Measurements from ENCODE around the gene NDUFC2. TPM values are rescaled to one million over a fixed set of nuclear protein-coding genes. Genes with fewer than 3 reads are reported as not detected.
"Not testable (repeated sequence)": the region's sequence is repeated elsewhere in the genome, so short reads cannot be mapped to it uniquely, and the experiment has no call there.

The NDUFC2 gene
- total RNA-seq, 2 experiments from 2014 or later, result 214 to 236 TPM

DNA sequence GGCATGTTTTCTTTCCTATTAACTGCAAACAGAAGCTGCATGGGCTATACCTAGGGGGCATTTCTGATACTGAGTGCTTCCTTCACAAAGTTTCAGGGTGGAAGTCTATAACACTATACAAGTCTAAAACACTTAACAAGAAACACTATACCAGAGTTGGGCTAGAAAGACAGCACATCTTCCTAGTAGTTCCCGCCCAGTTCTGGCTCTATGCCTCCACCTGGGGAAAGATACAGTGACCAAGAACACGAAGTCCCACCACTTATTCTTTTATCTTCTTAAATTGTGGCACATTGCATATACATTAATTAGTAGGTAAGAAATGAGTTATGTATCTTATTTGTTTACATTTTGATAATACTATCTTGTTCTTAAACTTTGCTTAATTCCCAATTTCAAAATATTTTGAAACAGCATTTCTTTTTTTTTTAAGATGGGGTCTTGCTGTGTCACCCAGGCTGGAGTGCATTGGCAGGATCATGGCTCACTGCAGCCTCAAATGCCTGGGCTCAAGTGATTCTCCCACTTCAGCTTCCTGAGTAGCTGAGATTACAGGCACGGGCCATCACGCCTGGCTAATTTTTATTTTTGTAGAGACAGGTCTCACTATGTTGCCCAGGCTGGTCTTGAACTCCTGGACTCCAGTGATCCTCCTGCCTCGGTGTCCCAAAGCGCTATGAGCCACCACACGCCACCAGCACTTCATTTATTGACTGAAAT, 18.2 kb upstream of the NDUFC2 start:
- DNase-seq, result no peak
- no peaks in the 10 kb centered on the region for H3K9me3 Mint-ChIP-seq (ENCODE audit: low read depth)
- intact Hi-C loops (cut with DNase I, micrococcal nuclease), result no loop called here
- H3K36me3 Mint-ChIP-seq (ENCODE audit: low read depth), result peaks cover 39% of the 10 kb centered on the region
- no peak for ATAC-seq
- H3K4me1 Mint-ChIP-seq, result peaks cover 10% of the 10 kb centered on the region
- POLR2A ChIA-PET, result no interaction called here
- CTCF ChIA-PET, result no interaction called here
- no peak overlapping the region for H3K27ac Mint-ChIP-seq
- no peak overlapping the region for H3K4me3 Mint-ChIP-seq
- no peaks in the 10 kb centered on the region for H3K27me3 Mint-ChIP-seq

- H3K27ac Mint-ChIP-seq, result peak overlapping the region; percentile 87
- H3K36me3 Mint-ChIP-seq (ENCODE audit: low read depth), result peaks cover 19% of the 10 kb centered on the region
- peak; percentile 32 for DNase-seq
- H3K27me3 Mint-ChIP-seq, result no peaks in the 10 kb centered on the region
- H3K9me3 Mint-ChIP-seq (ENCODE audit: low read depth), result no peaks in the 10 kb centered on the region
- CTCF ChIA-PET, result interaction anchor here (1.4 kb wide), 1 partner anchor 46 kb away, joined by 3 read pairs; the partner anchor contains the start of gene ALG8
- intact Hi-C loops (cut with DNase I, micrococcal nuclease), result no loop called here
- peak; percentile 99 for ATAC-seq
- H3K4me1 Mint-ChIP-seq, result peaks cover 10% of the 10 kb centered on the region
- no peak overlapping the region for H3K4me3 Mint-ChIP-seq
- POLR2A ChIA-PET, result interaction anchor here (0.7 kb wide), 1 partner anchor 9 kb away, joined by 3 read pairs; no protein-coding TSS in a partner anchor
Measured at GRCh38 chr11:78094250-78094649, 14.6 kb upstream of the NDUFC2 start.

DNA sequence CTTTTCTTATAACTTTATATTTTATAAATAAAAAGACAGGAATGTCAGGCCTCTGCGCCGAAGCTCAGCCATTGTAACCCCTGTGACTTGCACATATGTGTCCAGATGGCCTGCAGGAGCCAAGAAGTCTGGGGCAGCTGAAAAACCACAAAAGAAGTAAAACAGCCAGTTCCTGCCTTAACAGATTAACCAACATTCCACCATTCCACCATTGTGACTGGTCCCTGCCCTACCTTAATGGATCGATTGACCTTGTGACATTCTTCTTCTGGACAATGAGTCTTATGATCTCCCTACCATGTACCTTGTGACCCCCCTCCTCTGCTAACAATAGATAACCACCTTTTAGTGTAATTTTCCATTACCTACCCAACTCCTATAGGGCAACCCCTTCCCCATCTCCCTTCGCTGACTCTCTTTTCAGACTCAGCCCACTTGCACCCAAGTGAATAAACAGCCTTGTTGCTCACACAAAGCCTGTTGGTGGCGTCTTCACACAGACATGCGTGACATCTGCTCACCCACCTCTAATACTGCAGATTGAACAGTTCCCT, 6.9 kb upstream of the NDUFC2 start:
- H3K27ac Mint-ChIP-seq; POLR2A ChIA-PET; H3K36me3 Mint-ChIP-seq (ENCODE audit: low read depth); H3K27me3 Mint-ChIP-seq; H3K4me3 Mint-ChIP-seq; ATAC-seq; DNase-seq; H3K4me1 Mint-ChIP-seq; intact Hi-C loops (cut with DNase I, micrococcal nuclease); H3K9me3 Mint-ChIP-seq (ENCODE audit: low read depth): not testable (repeated sequence)
- CTCF ChIA-PET, result interaction anchor here (1.4 kb wide), 1 partner anchor 10 kb away, joined by 4 read pairs; no protein-coding TSS in a partner anchor

DNA sequence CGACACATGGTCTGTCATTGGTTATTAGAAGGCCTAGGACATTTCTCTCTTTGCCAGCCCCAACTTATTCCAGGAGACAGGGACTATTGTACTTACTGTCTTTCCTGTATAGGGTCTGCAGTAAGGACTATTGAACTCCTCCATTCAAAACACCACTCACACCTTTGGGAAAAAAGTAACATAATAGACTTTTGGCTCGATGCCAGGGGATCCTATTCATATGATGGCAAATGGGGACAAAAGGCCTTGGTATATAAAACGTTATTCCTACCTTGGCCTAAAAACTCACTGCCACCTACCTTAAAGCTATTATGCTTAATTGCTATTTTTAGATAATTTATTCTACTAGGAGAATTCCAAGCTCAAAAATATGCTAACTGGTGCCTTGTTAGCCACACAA, 6.3 kb upstream of the NDUFC2 start:
- no peaks in the 10 kb centered on the region for H3K27me3 Mint-ChIP-seq
- H3K4me3 Mint-ChIP-seq, result no peak overlapping the region
- H3K4me1 Mint-ChIP-seq, result peaks cover 9% of the 10 kb centered on the region
- ChIA-PET CTCF (interaction anchor here (1.0 to 1.4 kb wide), 2 partner anchors 9 to 40 kb away, joined by 3 to 4 read pairs; no protein-coding TSS in a partner anchor), POLR2A (no interaction called here)
- H3K27ac Mint-ChIP-seq, result no peak overlapping the region
- no peak for DNase-seq
- no peaks in the 10 kb centered on the region for H3K36me3 Mint-ChIP-seq (ENCODE audit: low read depth)
- H3K9me3 Mint-ChIP-seq (ENCODE audit: low read depth), result no peaks in the 10 kb centered on the region
- no peak for ATAC-seq
- intact Hi-C loops (cut with DNase I, micrococcal nuclease), result no loop called here

- DNase-seq; H3K4me3 Mint-ChIP-seq; intact Hi-C loops (cut with DNase I, micrococcal nuclease); CTCF ChIA-PET; H3K27ac Mint-ChIP-seq; H3K9me3 Mint-ChIP-seq (ENCODE audit: low read depth); H3K27me3 Mint-ChIP-seq; H3K36me3 Mint-ChIP-seq (ENCODE audit: low read depth); ATAC-seq; POLR2A ChIA-PET: not testable (repeated sequence)
- H3K4me1 Mint-ChIP-seq, result peaks cover 15% of the 10 kb centered on the region
Measured at GRCh38 chr11:78084506-78084905, 4.8 kb upstream of the NDUFC2 start.

DNA sequence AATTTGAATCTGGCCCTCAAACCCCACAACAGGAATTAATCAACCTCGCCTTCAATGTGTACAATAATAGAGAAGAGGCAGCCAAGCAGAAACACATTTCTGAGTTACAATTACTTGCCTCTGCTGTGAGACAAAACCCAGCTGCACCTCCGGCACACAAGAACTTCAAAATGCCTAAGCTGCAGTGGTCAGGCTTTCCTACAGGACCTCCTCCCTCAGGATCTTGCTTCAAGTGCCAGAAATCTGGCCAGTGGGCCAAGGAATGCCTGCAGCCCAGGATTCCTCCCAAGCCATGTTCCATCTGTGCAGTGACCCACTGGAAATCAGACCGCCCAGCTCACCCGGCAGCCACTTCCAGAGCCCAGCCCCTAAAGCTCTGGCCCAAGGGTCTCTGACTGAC, 3.4 kb upstream of the NDUFC2 start:
- intact Hi-C loops (cut with DNase I, micrococcal nuclease), result no loop called here
- ChIA-PET CTCF (no interaction called here), POLR2A (no interaction called here)

DNA sequence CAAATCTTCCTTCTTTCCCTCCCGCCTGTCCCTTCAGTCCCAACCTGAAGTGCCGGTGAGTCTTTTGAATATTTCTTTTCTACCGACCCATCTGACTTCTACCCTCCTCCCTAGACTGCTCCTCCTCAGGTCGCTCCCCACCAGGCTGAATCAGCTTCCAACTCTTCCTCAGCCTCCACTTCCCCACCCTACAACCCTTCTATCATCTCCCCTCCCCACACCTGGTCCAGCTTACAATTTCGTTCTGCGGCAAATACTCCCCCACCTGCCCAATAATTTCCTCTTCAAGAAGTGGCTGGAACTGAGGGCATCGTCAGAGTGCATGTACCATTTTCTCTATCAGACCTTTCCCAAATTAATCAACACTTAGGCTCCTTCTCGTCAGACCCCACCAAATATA, 2.5 kb upstream of the NDUFC2 start:
- H3K4me3 Mint-ChIP-seq, result no peak overlapping the region
- no peaks in the 10 kb centered on the region for H3K36me3 Mint-ChIP-seq (ENCODE audit: low read depth)
- DNase-seq (no peak), ATAC-seq (no peak)
- peaks cover 28% of the 10 kb centered on the region for H3K4me1 Mint-ChIP-seq
- intact Hi-C loops (cut with DNase I, micrococcal nuclease), result no loop called here
- ChIA-PET CTCF (no interaction called here), POLR2A (no interaction called here)
- no peaks in the 10 kb centered on the region for H3K9me3 Mint-ChIP-seq (ENCODE audit: low read depth)
- no peak overlapping the region for H3K27ac Mint-ChIP-seq
- H3K27me3 Mint-ChIP-seq, result no peaks in the 10 kb centered on the region

More for the DNA sequence above, 3.4 kb upstream of the NDUFC2 start:
- H3K27me3 Mint-ChIP-seq, result no peaks in the 10 kb centered on the region
- peaks cover 20% of the 10 kb centered on the region for H3K4me1 Mint-ChIP-seq
- H3K27ac Mint-ChIP-seq, result no peak overlapping the region
- H3K9me3 Mint-ChIP-seq (ENCODE audit: low read depth), result no peaks in the 10 kb centered on the region
- ATAC-seq (no peak), DNase-seq (no peak)
- no peak overlapping the region for H3K4me3 Mint-ChIP-seq
- H3K36me3 Mint-ChIP-seq (ENCODE audit: low read depth), result no peaks in the 10 kb centered on the region

GRCh38 chr11:78081583-78081982, 1.9 kb upstream of the NDUFC2 start:
- peaks cover 2% of the 10 kb centered on the region for H3K36me3 Mint-ChIP-seq (ENCODE audit: low read depth)
- ChIA-PET CTCF (no interaction called here), POLR2A (no interaction called here)
- intact Hi-C loops (cut with DNase I, micrococcal nuclease), result loop anchor here in 1 of 2 experiments (2.0 kb wide), 1 partner anchor 57 kb away; the partner anchor contains the start of gene ALG8
- H3K4me1 Mint-ChIP-seq, result peaks cover 32% of the 10 kb centered on the region
- H3K9me3 Mint-ChIP-seq (ENCODE audit: low read depth), result no peaks in the 10 kb centered on the region
- no peak overlapping the region for H3K4me3 Mint-ChIP-seq
- no peaks in the 10 kb centered on the region for H3K27me3 Mint-ChIP-seq
- DNase-seq (no peak), ATAC-seq (no peak)
- H3K27ac Mint-ChIP-seq, result no peak overlapping the region

DNA sequence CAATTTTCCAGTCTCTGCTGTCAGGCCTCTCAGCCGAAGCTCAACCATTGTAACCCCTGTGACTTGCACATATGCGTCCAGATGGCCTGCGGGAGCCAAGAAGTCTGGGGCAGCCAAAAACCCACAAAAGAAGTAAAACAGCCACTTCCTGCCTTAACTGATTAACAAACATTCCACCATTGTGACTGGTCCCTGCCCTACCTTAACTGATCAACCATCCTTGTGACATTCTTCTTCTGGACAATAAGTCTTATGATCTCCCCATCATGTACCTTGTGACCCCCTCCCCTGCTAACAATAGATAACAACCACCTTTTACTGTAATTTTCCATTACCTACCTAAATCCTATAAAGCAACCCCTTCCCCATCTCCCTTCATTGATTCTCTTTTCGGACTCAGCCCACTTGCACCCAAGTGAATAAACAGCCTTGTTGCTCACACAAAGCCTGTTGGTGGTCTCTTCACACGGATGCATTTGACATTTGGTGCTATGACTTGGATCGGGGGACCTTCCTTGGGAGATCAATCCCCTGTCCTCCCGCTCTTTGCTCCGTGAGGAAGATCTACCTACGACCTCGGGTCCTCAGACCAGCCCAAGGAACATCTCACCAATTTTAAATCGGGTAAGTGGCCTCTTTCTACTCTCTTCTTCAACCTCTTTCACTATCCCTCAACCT, 1.3 kb upstream of the NDUFC2 start:
- POLR2A ChIA-PET, result no interaction called here
- no peak for ATAC-seq
- Mint-ChIP-seq H3K36me3 (ENCODE audit: low read depth) (peaks cover 2% of the 10 kb centered on the region), H3K27me3 (no peaks in the 10 kb centered on the region), H3K4me3 (no peak overlapping the region), H3K4me1 (peaks cover 38% of the 10 kb centered on the region), H3K27ac (peak overlapping the region; percentile 8), H3K9me3 (ENCODE audit: low read depth) (no peaks in the 10 kb centered on the region)
- intact Hi-C loops (cut with DNase I, micrococcal nuclease), result loop anchor here in 1 of 2 experiments (2.0 kb wide), 1 partner anchor 58 kb away; the partner anchor contains the start of gene ALG8
- no peak for DNase-seq
- CTCF ChIA-PET, result no interaction called here

DNA sequence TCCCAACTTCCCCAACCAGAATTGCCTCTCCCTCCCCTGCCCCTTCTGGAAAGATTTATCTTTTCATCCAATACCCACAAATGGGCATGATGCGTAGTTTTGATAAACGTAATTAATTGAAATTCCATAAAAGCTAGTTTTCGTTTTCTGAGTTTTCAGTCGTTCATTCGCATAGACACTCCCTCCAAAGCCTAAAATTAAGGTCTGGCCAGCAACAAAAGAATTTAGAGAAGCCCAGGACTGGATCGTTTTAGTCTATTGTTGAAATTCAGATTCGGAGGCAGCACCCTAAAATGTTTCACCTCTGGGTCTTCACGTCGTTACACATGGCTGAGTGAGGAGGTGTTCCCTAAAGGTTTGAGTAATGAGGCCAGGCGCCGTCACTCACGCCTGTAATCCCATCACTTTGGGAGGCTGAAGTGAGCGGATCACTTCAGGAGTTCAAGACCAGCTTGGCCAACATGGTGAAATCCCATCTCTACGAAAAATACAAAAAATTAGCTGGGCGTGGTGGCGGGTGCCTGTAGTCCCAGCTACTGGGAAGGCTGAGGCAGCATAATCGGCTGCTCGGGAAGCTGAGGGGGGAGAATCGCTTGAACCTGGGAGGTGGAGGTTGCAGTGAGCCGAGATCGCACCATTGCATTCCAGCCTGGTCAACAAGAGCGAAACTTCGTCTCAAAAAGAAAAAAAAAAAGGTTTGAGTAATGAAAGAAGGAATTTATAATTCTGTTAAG, 589 bp upstream of the NDUFC2 start:
- peaks cover 5% of the 10 kb centered on the region for H3K36me3 Mint-ChIP-seq (ENCODE audit: low read depth)
- DNase-seq, result no peak
- H3K27ac Mint-ChIP-seq, result peak overlapping the region; percentile 90
- H3K27me3 Mint-ChIP-seq, result no peaks in the 10 kb centered on the region
- H3K4me1 Mint-ChIP-seq, result peaks cover 44% of the 10 kb centered on the region
- no peak for ATAC-seq
- ChIA-PET CTCF (interaction anchor here (0.7 kb wide), 2 partner anchors 148 to 340 kb away, joined by 3 to 5 read pairs; no protein-coding TSS in a partner anchor), POLR2A (interaction anchor here (1.8 kb wide), 1 partner anchor 86 kb away, joined by 9 read pairs; the partner anchor contains the start of gene INTS4)
- H3K4me3 Mint-ChIP-seq, result peak overlapping the region; percentile 91
- intact Hi-C loops (cut with DNase I, micrococcal nuclease), result loop anchor here in 1 of 2 experiments (2.0 kb wide), 1 partner anchor 59 kb away; the partner anchor contains the start of gene ALG8
- H3K9me3 Mint-ChIP-seq (ENCODE audit: low read depth), result no peaks in the 10 kb centered on the region
